G401.6 (cell line): ENCODE data around the gene NAPA.

ENCODE experiments used
- FAIRE-seq: peaks from 2 replicates; lab custom pipeline; 2012; peaks lifted over from hg19 to GRCh38; lab: Jason Lieb, UNC

NAPA gene

GRCh38 chr19:47458672-47459071 lies 56.2 kb downstream of the NAPA start:
- no peak for FAIRE-seq

- FAIRE-seq: no peak
These were observed 58.0 kb downstream of the NAPA start for GRCh38 chr19:47456721-47457474.

- FAIRE-seq: no peak
These were observed 64.4 kb downstream of the NAPA start for GRCh38 chr19:47450478-47450877.

- no peak for FAIRE-seq
These were observed 66.5 kb downstream of the NAPA start for GRCh38 chr19:47448360-47448727.

GRCh38 chr19:47447470-47448359 lies 67.1 kb downstream of the NAPA start:
- no peak for FAIRE-seq

GRCh38 chr19:47446534-47447469 lies 68.1 kb downstream of the NAPA start:
- no peak for FAIRE-seq

- FAIRE-seq: no peak
These were observed 68.9 kb downstream of the NAPA start for GRCh38 chr19:47445937-47446402.

- FAIRE-seq: no peak
These were observed 69.3 kb downstream of the NAPA start for GRCh38 chr19:47445527-47445926.

GRCh38 chr19:47444388-47444821 lies 70.5 kb downstream of the NAPA start:
- no peak for FAIRE-seq

- no peak for FAIRE-seq
These were observed 71.5 kb downstream of the NAPA start for GRCh38 chr19:47443331-47443730.

GRCh38 chr19:47438793-47439220 lies 76.1 kb downstream of the NAPA start:
- no peak for FAIRE-seq
